GM18867 (cell line): ENCODE data around the gene TACR2.

ENCODE experiments used
- ATAC-seq: cut with Tn5 transposase; IDR thresholded peaks from one replicate; pipeline ENCODE4 v1.9.1; 2021; ENCODE audit warnings: mild to moderate bottlenecking, moderate library complexity; ENCODE audit not compliant: unreplicated experiment

TACR2 gene

DNA sequence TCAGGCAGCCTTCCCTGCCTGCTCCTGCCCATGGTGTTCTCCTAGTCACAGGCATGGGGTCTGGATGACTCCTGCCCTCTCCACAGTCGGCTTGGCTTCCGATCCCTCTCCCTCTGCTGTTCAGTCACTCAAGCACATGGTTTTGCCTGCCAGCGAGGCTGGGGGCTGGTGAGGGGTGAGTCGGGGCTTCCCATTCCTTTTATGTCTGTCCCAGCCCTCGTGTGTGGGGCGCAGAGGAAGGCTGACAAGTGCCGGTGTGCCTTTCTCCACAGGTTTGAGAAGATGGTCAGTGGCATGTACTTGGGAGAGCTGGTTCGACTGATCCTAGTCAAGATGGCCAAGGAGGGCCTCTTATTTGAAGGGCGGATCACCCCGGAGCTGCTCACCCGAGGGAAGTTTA is 40.1 kb downstream of the TACR2 start:
- ATAC-seq: no peak

DNA sequence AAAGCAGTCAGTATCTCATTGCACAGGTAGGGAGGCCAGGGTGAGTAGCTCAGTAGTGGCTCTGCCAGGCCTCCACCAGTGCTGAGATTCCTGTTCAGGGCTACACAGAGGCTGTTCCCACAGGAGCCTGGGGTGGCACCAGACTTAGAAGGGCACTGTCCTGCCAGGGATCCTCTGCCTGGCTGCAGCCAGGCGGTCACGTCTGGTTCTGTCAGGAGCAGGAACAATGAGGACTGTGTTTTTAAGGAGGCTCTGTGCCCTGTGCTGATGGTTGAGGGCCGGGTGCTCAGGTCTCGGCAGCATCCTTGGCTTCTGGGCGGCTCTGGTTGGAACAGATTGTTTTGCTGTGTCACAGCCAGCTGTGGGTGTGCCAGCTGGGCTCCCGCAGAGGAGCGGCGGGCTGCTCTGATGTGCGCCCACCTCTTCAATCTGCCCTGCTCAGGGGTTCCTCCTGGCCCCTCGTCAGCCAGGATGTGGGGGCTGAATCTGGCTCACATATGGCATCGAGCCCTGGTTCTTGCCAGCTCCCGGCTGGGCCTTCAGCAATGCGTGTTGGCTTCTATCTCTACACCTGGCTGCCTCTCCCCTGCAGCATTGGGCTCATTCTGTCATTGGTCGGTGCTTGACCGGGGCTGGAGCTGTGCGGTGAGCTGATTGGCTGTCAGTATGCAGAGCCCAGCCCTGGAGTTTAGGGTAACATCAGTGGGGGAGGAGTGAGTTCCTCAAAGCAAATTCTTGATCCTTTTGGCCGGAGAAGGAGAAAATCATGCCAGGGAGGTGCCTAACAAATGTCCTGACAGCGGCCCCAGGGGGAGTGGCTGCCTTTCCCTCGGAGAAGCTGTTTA is 41.2 kb downstream of the TACR2 start:
- no peak for ATAC-seq

DNA sequence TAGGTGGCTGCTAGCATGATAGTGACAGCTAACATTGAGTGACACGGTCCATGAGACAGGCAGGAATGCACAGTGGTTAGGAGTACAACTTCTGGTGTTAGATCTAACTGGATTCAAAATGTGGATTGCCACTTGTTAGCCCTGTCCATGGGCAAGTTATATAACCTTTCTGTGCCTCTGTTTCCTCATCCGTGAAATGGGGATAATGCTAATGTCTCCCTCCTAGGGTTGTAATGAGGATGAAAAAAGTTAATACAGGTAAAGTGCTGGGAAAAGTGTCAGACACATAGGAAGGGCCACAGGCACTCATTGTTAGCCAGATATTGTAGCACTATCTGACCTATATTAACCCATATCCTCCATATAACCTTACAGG is 41.8 kb downstream of the TACR2 start:
- no peak for ATAC-seq

DNA sequence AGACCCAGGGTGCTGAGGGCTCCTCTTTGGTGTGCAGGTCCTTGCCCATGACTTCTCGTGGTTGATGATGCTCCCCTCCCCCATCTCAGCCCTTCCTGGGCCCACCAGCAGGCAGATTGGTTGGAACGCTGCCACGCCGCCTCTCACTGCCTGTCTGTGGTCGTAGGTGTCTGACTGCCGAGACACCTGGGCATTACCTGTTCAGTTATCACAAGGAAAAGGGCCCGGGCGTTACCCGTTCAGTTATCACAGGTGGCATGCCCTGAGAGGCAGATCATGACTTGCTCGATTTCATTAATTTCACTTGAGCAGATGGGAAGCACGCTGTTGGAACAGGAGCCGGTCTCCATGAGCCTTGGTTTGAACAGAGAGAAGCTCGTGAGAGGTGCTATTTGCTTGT is 42.5 kb downstream of the TACR2 start:
- ATAC-seq: no peak

DNA sequence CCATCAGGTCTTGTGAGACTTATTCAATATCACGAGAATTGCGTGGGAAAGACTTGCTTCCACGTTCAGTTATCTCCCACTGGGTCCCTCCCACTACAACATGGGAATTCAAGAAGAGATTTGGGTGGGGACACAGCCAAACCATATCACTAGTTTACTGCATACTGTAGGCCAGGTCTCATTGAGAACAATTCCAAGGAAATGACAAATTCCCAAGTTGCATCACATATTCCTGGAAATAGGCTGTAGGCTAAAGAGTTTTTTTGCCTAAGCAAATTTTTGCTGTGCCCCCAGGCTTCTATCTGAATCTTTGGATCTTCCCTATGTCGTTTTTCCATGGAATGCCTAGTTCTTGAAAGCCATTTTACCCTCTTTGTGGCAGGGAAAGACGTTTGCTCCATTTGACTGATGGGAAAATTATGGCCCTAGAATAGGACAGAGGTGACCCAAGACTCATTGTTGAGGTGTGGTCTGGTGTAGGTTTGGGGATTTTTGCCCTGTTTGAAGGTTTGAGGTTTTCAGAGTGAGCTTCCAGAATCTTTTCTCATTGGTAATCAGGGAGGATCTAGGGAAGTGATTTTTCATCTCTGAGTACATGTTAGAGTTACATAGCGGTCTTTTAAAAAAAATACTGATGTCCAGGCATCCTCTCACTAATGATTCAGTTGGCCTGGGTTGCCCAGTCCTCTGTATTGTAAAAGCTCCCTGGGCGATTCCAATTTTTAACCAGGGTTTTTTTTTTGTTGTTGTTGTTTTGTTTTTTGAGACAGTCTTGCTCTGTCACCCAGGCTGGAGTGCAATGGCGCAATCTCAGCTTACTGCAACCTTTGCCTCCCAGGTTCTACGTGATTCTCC is 44.4 kb downstream of the TACR2 start:
- ATAC-seq: no peak

DNA sequence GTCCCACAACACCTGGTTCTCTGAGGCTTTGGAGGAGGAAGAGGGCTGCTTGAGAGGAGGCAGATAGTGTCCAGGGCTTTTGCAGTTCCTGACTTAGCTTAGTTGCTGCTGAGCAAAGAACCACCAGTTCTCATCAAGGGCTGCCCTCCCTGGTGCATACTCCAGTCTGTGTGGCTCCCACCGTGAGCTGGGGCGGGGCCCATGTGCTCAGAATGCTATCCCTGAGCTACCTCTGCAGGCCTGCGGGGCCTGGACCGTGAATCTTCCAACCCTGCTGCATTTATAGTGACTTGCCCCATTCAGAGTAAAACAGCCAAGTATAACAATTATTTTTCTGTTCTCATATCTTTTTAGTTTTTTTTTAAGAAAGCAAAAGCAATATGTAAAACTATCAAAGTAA is 49.2 kb downstream of the TACR2 start:
- no peak for ATAC-seq

DNA sequence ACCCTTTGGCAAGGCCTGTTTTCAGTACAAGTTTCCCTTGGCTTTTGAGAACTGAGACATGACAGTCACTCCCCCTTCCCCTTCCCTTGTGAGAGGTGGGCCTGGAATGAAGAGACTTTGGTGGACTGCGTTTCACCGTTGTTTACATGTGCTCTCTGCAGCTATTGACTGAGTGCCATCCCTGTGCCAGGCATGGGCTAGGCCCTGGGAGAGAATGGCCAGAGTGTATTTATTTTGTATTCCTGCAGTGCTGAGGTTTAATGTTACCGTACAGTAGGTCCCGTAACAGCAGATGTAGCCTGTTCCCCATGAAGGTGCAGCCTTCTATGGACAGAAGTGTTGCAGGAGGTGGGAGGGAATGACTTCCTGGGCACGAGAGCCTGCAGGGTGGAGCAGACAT is 50.0 kb downstream of the TACR2 start:
- no peak for ATAC-seq

DNA sequence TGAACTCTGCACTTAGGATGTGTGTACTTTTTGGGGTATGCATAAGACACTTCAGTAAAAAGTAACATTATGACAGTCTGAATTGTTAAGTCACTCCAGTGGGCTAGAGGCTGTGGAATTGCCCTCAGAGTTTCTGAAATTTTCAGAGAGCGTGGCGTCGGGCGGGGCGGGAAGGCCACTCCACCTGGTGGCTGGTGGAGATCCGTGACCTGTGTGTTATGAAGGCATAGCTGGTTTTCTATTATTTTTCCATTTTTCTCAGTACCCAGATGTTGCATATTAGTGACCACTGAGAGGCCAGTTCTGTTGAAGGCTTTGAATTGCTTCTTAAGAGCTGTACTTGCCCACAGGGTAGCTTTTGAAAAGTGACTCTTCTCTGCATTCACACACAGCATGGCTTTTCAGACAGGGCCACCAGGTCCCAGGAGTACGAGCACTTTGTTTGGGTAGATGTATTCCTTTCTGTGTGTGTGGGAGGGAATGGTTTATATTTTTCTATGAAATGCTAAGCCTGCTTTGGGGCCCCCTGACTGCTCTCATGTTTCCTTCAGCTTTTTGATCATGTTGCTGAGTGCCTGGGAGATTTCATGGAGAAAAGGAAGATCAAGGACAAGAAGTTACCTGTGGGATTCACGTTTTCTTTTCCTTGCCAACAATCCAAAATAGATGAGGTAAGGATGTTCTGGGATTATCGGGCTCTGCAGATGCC is 52.3 kb downstream of the TACR2 start:
- no peak for ATAC-seq

DNA sequence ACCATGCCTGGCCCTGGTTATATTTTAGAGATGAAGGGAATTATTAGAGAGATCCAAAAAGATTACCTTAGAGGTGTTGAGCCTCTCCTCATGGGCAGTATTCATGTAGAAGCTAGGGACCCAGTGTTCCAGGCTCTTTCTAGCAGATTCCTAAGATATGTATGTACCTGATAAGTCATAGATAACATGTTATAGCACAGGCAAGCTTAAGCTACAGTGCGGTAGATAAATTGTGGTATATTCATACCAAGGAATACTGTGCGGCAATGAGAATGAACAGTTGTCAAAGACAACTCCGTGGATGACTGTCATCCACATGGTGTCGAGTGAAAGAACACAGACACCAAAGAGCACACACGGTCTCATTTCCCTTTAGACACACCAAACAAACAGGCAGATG is 53.1 kb downstream of the TACR2 start:
- ATAC-seq: no peak

DNA sequence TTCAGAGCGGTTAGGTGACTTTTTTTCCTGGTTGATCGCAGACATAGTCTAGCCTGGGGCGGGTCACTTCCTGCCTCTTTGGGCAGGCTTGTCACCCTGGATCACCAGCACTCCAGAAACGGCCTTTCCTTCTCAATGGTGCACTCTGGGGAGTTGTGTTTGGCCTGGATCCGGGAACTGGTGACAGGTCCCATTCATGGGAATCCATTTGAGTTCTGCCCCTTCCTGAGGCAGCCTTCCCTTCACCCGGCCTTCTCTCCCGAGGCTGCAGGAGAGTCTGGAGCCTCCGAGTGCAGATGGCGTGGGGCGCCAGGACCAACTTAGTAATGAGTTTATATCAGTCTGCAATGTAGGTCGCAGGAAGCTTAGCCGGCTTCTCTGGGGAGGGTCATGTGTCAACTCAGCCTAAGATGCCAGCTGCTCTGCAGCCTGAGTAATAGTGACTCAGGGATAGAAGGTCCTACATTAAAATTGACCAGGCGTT is 54.2 kb downstream of the TACR2 start:
- ATAC-seq: no peak

DNA sequence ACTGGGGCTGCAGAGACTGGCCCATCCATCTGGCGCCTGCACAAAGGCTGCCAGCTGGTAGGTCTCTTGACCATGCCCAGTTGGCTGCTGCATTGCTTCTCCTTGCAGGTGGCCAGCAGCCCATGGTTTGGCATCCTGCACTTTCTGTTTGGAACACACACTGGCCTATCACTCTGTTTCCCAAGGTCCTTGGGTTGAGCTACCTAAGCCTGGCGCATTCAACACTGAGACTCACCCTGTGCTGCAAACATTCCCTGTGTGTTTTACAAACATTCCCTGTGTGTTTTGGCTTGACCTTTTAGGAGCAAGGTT is 55.5 kb downstream of the TACR2 start:
- ATAC-seq: no peak

DNA sequence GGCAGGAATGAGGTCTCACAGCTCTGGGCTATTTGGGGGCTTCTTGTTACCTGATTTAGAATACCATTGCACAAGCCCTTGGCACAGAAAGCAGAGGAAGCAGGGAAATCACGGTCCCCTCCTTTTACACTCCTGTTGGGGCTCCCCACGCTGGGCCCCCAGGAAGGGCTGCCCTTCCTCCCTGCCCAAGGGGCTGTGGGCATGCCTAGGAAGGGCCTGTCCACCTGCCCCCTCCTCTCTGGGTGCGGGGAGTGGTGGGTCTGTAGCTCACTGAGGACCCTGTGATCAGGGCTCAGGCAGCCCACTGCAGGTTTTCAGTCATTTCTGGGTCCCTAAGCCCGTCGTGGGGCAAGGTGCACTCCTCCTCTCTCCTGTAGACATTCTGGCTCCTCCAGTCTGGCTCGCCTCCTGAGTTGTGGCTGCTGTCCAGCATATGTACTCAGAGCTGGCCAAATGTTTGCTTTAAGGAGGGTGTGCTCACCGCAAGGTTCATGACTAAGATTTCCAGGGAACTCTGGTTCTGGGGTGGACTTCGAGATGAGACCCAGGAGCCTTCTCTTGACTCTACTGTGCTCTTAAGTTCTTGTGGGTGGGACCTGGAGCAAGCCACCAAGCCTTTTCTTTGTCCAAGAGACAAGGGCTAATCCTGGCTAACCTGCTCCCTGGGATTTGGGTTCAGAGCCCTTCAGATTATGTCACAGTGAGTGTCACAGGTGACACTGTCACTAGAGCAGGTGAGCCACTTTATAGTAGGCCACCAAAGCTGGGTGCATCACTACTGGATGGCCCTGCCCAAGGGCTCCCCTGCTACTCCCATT is 56.0 kb downstream of the TACR2 start:
- no peak for ATAC-seq

DNA sequence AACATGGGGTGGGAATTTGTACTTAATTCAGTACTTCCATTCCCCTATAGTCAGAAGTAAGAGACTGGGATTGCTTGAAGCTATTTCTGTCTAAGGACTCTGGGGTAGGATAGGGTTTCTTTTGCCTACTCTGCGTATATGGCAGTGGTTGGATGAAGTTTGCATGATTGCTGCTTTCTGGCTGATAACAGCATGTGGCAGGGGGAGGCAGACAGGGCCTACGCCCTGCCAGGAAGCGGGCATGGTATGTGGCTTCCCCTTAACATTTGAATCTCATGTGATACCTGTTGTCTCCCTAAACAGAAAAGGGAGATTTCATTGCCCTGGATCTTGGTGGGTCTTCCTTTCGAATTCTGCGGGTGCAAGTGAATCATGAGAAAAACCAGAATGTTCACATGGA is 57.1 kb downstream of the TACR2 start:
- no peak for ATAC-seq

DNA sequence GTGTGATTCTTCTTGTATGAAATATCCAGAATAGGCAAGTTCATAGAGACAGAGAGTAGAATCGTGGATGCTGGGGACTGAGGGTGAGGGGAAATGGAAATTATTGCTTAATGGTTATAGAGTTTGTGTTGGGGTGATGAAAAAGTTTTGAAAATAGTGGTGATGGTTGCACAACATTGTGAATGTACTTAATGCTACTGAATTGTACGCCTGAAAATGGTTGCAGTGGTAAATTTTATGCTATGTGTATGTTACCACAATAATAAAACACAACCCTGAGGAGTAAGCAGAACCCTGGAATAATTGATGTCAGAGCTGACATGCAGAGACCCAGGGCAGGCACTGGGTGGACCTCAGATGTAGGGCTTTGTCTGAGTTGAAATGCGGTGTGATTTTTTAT is 57.6 kb downstream of the TACR2 start:
- ATAC-seq: no peak

DNA sequence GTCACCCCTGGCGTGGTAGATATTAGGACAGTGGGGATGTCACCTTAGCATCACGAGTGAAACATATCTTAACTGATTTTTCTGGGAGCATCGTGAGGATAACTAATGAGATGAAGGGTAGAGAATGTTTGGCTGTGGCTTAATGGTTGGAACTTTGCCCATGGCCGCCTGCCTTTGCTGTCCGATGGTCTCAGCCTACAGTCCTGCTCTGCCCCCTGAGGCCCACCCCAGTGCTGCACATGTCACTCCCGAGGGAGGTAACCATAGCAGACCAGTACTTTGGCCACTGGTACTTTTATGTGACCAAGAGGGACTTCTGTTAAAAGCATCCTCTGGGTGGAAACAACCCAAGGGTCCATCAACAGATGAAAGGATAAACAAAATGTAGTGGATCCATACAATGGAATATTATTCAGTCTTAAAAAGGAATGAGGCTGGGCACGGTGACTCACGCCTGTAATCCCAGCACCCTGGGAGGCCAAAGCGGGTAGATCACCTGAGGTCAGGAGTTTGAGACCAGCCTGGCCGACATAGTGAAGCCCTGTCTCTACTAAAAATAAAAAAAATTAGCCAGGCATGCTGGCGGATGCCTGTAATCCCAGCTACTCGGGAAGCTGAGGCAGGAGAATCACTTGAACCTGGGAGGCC is 58.4 kb downstream of the TACR2 start:
- no peak for ATAC-seq

DNA sequence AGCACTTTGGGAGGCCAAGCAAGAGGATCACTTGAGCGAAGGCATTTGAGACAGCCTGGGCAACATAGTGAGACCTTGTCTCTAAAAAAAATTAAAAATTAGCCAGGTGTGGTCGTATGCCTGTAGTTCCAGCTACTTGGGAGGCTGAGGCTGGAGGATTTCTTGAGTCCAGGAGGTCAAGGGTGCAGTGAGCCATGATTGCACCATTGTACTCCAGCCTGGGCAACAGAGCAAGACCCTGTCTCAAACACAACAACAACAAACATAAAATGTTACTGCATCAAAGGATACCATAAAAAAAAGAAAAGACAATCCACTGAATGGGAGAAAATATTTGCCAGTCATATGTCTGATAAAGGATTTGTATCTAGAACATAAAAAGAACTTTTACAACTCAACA is 60.5 kb downstream of the TACR2 start:
- no peak for ATAC-seq

DNA sequence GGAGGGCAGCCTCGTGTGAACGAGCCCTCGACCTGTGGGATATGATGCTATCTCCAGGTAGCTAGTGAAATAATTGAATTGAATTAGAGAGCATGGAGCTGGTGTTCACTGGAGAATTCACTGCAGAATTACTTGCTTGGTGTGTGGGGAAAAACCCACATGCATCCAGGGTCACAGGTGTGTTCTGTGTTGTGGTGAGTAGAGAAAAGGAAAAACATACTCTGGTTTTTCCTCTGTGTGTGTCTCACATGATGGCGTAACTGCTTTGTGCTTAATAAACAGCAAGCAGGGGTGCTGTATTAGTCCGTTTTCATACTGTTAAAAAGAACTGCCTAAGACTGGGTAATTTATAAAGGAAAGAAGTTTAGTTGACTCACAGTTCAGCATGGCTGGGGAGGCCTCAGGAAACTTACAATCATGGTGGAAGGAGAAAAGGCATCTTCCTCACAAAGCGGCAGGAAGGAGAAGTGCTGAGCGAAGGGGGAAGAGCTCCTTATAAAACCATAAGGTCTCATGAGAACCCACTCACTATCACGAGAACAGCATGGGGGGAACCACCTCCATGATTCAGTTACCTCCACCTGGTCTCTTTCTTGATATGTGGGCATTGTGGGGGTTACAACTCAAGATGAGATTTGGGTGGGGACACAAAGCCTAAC is 62.6 kb downstream of the TACR2 start:
- ATAC-seq: no peak
